PFSK-1 (cell line): ENCODE results near the gene KLF12. TPM values are rescaled to one million over a fixed set of nuclear protein-coding genes. Genes with fewer than 3 reads are reported as not detected.

ENCODE experiments used
- FOXP2 ChIP-seq: optimal IDR thresholded peaks from 2 replicates; pipeline ENCODE3; 2011; ENCODE audit warnings: borderline replicate concordance, control low read depth, inconsistent platforms; ENCODE audit not compliant: insufficient read depth; ENCODE audit errors: extremely low read length, extremely low read depth
- POLR2AphosphoS5 ChIP-seq: IDR thresholded peaks from 2 replicates; pipeline ENCODE4 v1.6.1; 2012; ENCODE audit warnings: low read depth, mild to moderate bottlenecking, control low read depth, low read length, moderate library complexity
- SIN3A ChIP-seq: IDR thresholded peaks from 2 replicates; pipeline ENCODE4 v1.6.1; 2012; ENCODE audit warnings: mild to moderate bottlenecking, low read length, moderate library complexity, borderline replicate concordance; ENCODE audit not compliant: insufficient read depth
- TAF1 ChIP-seq: IDR thresholded peaks from 2 replicates; pipeline ENCODE4 v1.6.1; 2012; ENCODE audit warnings: low read length, control low read depth, borderline replicate concordance; ENCODE audit not compliant: insufficient read depth
- polyA plus RNA-seq: library from polyadenylated mRNA; unstranded; fragments of >200 nt; gene quantifications from one replicate; pipeline ENCODE4 v1.2.1, GENCODE V29; 2012; ENCODE audit warnings: low read depth, missing spikeins; ENCODE audit not compliant: insufficient read length
- TF ChIP-seq, protein P1 (sequence below), 2 experiments: IDR thresholded peaks; 2 replicates each; pipeline versions ENCODE4 v1.6.1 to v1.8.0; 2011 to 2012; ENCODE audit warnings: low read depth in 2 of 2, low read length in 2 of 2, control low read depth in 1 of 2, inconsistent platforms in 1 of 2, mild to moderate bottlenecking in 1 of 2, moderate library complexity in 1 of 2; ENCODE audit not compliant: insufficient read depth in 1 of 2

The KLF12 gene
- polyA plus RNA-seq, result 2.1 TPM

DNA sequence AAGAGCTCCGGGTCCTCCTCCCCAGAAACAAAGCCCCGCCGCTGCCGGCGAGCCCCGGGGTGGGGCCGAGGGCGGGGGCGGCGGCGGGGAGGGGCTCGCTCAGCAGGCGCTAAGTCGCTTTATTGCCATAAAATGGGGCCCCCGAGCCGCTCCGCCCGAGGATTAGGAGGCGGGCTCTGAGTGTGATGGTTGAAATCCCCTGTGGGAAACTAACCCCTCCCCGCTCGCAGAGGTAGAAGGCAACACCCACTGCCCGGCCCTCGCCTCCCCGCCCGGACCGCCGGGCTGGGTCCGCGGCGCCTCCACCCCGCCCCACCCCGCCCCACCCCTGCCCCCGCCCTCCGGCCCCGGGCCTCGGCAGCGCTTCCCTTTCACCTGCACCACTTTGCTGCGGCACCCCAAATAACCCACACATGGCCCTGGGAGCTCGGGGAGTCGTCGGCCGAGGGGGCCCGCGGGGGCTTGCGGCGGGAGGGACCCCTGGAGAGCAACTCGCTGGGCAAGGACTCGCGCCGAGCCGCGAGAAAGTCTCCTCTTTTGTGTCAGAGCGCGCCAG lies at the start of gene KLF12:
Gene KLF12 (minus strand): TSS at position 184 of the 556 bp plus-strand sequence.
- TF ChIP-seq TAF1, result no peak

DNA sequence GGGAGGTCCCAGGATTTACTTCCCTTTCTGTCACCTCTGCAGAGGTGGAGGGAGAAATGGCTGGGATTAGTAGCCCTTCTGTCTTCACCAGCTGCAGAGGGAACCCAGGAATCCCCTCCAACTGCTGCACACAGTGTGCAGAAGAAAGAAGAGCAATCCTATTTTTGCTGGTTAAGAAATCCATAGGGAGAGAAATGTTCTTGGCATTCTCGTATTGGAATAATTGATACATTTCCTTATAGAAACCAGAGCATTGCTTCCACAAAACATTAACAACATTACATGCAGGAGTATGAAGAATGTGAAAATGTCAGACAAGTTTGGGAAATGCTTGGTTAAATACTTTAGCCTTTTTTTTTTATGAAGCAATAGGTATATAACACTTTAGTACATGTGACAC lies 48.3 kb upstream of the KLF12 start:
- TF ChIP-seq, protein P1, sequence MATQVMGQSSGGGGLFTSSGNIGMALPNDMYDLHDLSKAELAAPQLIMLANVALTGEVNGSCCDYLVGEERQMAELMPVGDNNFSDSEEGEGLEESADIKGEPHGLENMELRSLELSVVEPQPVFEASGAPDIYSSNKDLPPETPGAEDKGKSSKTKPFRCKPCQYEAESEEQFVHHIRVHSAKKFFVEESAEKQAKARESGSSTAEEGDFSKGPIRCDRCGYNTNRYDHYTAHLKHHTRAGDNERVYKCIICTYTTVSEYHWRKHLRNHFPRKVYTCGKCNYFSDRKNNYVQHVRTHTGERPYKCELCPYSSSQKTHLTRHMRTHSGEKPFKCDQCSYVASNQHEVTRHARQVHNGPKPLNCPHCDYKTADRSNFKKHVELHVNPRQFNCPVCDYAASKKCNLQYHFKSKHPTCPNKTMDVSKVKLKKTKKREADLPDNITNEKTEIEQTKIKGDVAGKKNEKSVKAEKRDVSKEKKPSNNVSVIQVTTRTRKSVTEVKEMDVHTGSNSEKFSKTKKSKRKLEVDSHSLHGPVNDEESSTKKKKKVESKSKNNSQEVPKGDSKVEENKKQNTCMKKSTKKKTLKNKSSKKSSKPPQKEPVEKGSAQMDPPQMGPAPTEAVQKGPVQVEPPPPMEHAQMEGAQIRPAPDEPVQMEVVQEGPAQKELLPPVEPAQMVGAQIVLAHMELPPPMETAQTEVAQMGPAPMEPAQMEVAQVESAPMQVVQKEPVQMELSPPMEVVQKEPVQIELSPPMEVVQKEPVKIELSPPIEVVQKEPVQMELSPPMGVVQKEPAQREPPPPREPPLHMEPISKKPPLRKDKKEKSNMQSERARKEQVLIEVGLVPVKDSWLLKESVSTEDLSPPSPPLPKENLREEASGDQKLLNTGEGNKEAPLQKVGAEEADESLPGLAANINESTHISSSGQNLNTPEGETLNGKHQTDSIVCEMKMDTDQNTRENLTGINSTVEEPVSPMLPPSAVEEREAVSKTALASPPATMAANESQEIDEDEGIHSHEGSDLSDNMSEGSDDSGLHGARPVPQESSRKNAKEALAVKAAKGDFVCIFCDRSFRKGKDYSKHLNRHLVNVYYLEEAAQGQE (IDR thresholded peaks at IDR 0.05; ENCODE audit: insufficient read depth in 1 of 2, low read depth in 2 of 2, low read length in 2 of 2), result no peak
- TF ChIP-seq TAF1 (no peak), POLR2AphosphoS5 (no peak), SIN3A (no peak), FOXP2 (no peak)

DNA sequence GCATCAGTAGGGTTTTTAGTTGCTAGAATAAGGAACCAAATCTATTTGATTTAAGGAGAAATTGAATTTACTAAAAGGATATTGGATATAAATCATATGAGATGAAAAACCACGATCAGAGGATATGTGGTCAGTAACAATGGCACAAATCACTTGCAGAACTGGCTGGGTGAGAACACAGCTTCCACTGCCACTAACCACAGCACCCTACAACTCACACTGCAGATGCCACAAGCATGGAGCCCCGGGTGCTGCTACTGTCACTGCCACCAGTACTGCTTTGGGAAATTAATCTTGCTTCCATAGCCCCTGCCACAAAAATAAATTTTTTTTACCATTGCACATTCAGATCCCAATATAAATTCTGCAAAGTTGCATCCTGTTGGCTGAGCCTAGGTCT lies 40.6 kb upstream of the KLF12 start:
- TF ChIP-seq TAF1, result no peak

DNA sequence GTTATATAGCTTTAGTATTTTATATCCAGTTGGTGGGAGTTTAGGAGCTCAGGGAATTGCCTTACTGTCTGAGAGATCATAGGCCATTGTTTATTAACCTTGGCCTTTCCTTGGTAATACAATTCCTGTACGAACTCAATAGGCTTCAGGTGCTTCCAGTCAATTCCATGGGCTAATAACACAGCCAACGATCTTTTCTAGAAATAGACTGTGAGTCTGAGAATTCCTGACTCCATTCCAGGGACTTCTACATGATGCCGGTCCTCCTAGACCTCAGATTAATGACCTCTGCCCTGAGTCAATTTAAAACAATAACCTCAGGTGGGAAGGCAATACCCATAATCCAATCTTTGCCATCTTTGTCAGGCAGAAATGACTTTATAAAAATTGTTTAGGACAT lies 39.6 kb upstream of the KLF12 start:
- TF ChIP-seq TAF1 (no peak), POLR2AphosphoS5 (no peak), SIN3A (no peak), FOXP2 (no peak)
- TF ChIP-seq, protein P1 (IDR thresholded peaks at IDR 0.05; ENCODE audit: insufficient read depth in 1 of 2, low read depth in 2 of 2, low read length in 2 of 2), result no peak

DNA sequence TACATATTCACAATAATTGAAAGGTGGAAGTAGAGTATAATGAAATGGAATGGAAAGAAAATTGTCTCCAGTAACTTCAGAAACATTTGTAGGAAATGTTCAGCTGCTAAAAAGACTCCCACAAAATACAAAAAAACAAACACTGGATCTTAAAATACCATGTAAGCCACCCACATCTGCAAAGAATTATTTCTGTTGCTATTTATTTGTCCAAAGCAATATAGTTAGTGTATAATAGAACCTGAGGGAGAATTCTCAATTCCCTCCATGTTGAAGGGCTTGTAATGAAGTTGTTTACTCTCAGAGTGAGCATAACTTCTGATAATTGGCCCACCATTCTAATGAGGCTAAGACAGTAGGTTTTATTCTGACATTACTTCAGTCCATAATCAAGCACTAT lies 37.4 kb upstream of the KLF12 start:
- TF ChIP-seq TAF1 (no peak), SIN3A (no peak), FOXP2 (no peak), POLR2AphosphoS5 (no peak)
- TF ChIP-seq, protein P1 (IDR thresholded peaks at IDR 0.05; ENCODE audit: insufficient read depth in 1 of 2, low read depth in 2 of 2, low read length in 2 of 2), result no peak

DNA sequence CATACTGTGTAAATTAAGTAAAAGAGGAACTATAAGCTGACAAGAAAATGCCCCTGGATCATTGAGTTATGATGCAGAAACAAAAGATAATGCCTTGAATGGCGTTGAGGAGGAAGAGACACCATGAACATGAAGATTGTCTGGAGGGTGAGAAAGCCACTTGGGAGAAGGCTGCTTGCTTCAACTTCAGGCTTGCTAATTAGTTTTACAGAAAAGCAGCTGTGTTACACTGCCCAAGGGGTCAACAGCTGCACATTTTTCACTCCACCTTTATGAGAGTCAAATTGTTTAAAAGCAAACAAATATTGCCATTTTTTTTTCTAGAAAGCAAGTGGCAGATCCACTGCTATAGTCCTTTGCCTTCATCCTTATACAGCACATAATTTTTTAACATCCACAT lies 35.5 kb upstream of the KLF12 start:
- no peak for TF ChIP-seq FOXP2
- TF ChIP-seq, protein P1 (IDR thresholded peaks at IDR 0.05; ENCODE audit: insufficient read depth in 1 of 2, low read depth in 2 of 2, low read length in 2 of 2), result no peak
- no peak for TF ChIP-seq POLR2AphosphoS5
- TF ChIP-seq TAF1, result no peak
- no peak for TF ChIP-seq SIN3A
